ENCODE results near the gene VARS1.

The VARS1 gene

GRCh38 chr6:31792761-31793171 lies 2.8 kb downstream of the VARS1 start:
- peaks cover 44% of the 10 kb centered on the region for H3K36me3 ChIP-seq
- no peak for DNase-seq
- no peak overlapping the region for H3K4me3 ChIP-seq (ENCODE audit: low read depth, low read length)
- H3K9me3 ChIP-seq = no peaks in the 10 kb centered on the region
- no peaks in the 10 kb centered on the region for H3K27me3 ChIP-seq
- H3K4me1 ChIP-seq = no peaks in the 10 kb centered on the region
- no peak for TF ChIP-seq CTCF (IDR thresholded peaks at IDR 0.05; ENCODE audit: low read depth, low read length)

GRCh38 chr6:31792090-31792374 lies 3.5 kb downstream of the VARS1 start:
- no peaks in the 10 kb centered on the region for H3K27me3 ChIP-seq
- no peak for DNase-seq
- H3K36me3 ChIP-seq = peaks cover 50% of the 10 kb centered on the region
- H3K4me1 ChIP-seq = no peaks in the 10 kb centered on the region
- no peak for TF ChIP-seq CTCF (IDR thresholded peaks at IDR 0.05; ENCODE audit: low read depth, low read length)
- H3K4me3 ChIP-seq (ENCODE audit: low read depth, low read length) = no peak overlapping the region
- H3K9me3 ChIP-seq = no peaks in the 10 kb centered on the region

GRCh38 chr6:31791324-31792089 lies 4.0 kb downstream of the VARS1 start:
- DNase-seq = peak; percentile 81
- Histone ChIP-seq H3K36me3 (peaks cover 51% of the 10 kb centered on the region), H3K27me3 (no peaks in the 10 kb centered on the region)

GRCh38 chr6:31785475-31785874 lies 10.1 kb downstream of the VARS1 start:
- DNase-seq = no peak
- Histone ChIP-seq H3K9me3 (no peaks in the 10 kb centered on the region), H3K36me3 (peaks cover 75% of the 10 kb centered on the region), H3K4me1 (no peaks in the 10 kb centered on the region), H3K27me3 (no peaks in the 10 kb centered on the region), H3K4me3 (ENCODE audit: low read depth, low read length) (no peak overlapping the region)
- no peak for TF ChIP-seq CTCF (IDR thresholded peaks at IDR 0.05; ENCODE audit: low read depth, low read length)

More at GRCh38 chr6:31791324-31792089, 4.0 kb downstream of the VARS1 start:
- H3K4me3 ChIP-seq (ENCODE audit: low read depth, low read length) = no peak overlapping the region
- no peaks in the 10 kb centered on the region for H3K9me3 ChIP-seq
- peak; percentile 87 for TF ChIP-seq CTCF (IDR thresholded peaks at IDR 0.05; ENCODE audit: low read depth, low read length)
- H3K4me1 ChIP-seq = no peaks in the 10 kb centered on the region

GRCh38 chr6:31784098-31784925 lies 11.2 kb downstream of the VARS1 start:
- no peak for TF ChIP-seq CTCF (IDR thresholded peaks at IDR 0.05; ENCODE audit: low read depth, low read length)
- H3K9me3 ChIP-seq = no peaks in the 10 kb centered on the region
- peaks cover 77% of the 10 kb centered on the region for H3K36me3 ChIP-seq
- no peak for DNase-seq
- no peaks in the 10 kb centered on the region for H3K27me3 ChIP-seq
- no peaks in the 10 kb centered on the region for H3K4me1 ChIP-seq
- no peak overlapping the region for H3K4me3 ChIP-seq (ENCODE audit: low read depth, low read length)

Data from BE2C (cell line).